Astrocyte (in vitro differentiated cells and primary cell): ENCODE data around the gene SHCBP1L. TPM values are rescaled to one million over a fixed set of nuclear protein-coding genes. Genes with fewer than 3 reads are reported as not detected.

ENCODE experiments used
- DNase-seq: peaks from one replicate; pipeline ENCODE4 v3.0.0-alpha.2; 2010; ENCODE audit warnings: low read depth
- FAIRE-seq: peaks from 2 replicates; lab custom pipeline; 2011; peaks lifted over from hg19 to GRCh38; lab: Jason Lieb, UNC
- H2AFZ ChIP-seq: 2 replicates; pipeline ENCODE4 v1.6.0; 2012; ENCODE audit warnings: low read depth, low read length, inconsistent platforms
- H3K27ac ChIP-seq: 2 replicates; pipeline ENCODE4 v1.5.1; 2011; ENCODE audit warnings: low read depth, low read length, inconsistent platforms
- H3K27me3 ChIP-seq: 2 replicates; pipeline ENCODE4 v1.6.0; 2011; ENCODE audit warnings: low read length, inconsistent platforms; ENCODE audit not compliant: insufficient read depth
- H3K36me3 ChIP-seq: 2 replicates; pipeline ENCODE4 v1.5.1; 2011; ENCODE audit warnings: low read length, inconsistent platforms; ENCODE audit not compliant: insufficient read depth
- H3K4me1 ChIP-seq: 2 replicates; pipeline ENCODE4 v1.5.1; 2011; ENCODE audit warnings: low read length, inconsistent platforms; ENCODE audit not compliant: insufficient read depth
- H3K4me2 ChIP-seq: 2 replicates; pipeline ENCODE4 v1.6.0; 2012; ENCODE audit warnings: low read length, inconsistent platforms
- H3K4me3 ChIP-seq: 2 replicates; pipeline ENCODE4 v1.5.1; 2011; ENCODE audit warnings: low read depth, mild to moderate bottlenecking, low read length, inconsistent platforms; ENCODE audit not compliant: insufficient read depth
- H3K79me2 ChIP-seq: 2 replicates; pipeline ENCODE4 v1.6.0; 2012; ENCODE audit warnings: mild to moderate bottlenecking, low read length, inconsistent platforms; ENCODE audit not compliant: insufficient read depth
- H3K9ac ChIP-seq: 2 replicates; pipeline ENCODE4 v1.6.0; 2012; ENCODE audit warnings: mild to moderate bottlenecking, low read length, inconsistent platforms
- H3K9me3 ChIP-seq: 2 replicates; pipeline ENCODE4 v1.5.1; 2012; ENCODE audit warnings: low read depth, mild to moderate bottlenecking, low read length, inconsistent platforms; ENCODE audit not compliant: insufficient read depth
- H4K20me1 ChIP-seq: 2 replicates; pipeline ENCODE4 v1.6.0; 2012; ENCODE audit warnings: low read length, inconsistent platforms; ENCODE audit not compliant: insufficient read depth
- H3K27ac Mint-ChIP-seq: one replicate; pipeline ENCODE4 v1.8.0; 2021; ENCODE audit warnings: mild to moderate bottlenecking, mixed read lengths; ENCODE audit not compliant: unreplicated experiment
- H3K27me3 Mint-ChIP-seq: one replicate; pipeline ENCODE4 v1.8.0; 2021; ENCODE audit warnings: low read depth, mixed read lengths; ENCODE audit not compliant: unreplicated experiment
- H3K36me3 Mint-ChIP-seq: one replicate; pipeline ENCODE4 v1.8.0; 2021; ENCODE audit warnings: low read depth, mixed read lengths; ENCODE audit not compliant: unreplicated experiment
- H3K4me1 Mint-ChIP-seq: one replicate; pipeline ENCODE4 v1.8.0; 2021; ENCODE audit warnings: low read depth, mixed read lengths; ENCODE audit not compliant: unreplicated experiment
- H3K4me3 Mint-ChIP-seq: one replicate; pipeline ENCODE4 v1.8.0; 2021; ENCODE audit warnings: mild to moderate bottlenecking, moderate library complexity, mixed read lengths; ENCODE audit not compliant: unreplicated experiment
- H3K9me3 Mint-ChIP-seq: one replicate; pipeline ENCODE4 v1.8.0; 2021; ENCODE audit warnings: mild to moderate bottlenecking, mixed read lengths; ENCODE audit not compliant: unreplicated experiment
- CTCF ChIP-seq: IDR thresholded peaks from 2 replicates; pipeline ENCODE4 v1.5.1; 2011; ENCODE audit warnings: low read depth, mild to moderate bottlenecking, inconsistent platforms, low read length, moderate library complexity; ENCODE audit not compliant: insufficient read depth
- EZH2 ChIP-seq: IDR thresholded peaks from 2 replicates; pipeline ENCODE4 v1.6.1; 2012; ENCODE audit warnings: mild to moderate bottlenecking, low read length, inconsistent platforms; ENCODE audit not compliant: insufficient read depth
- total RNA-seq: library from RNA; stranded (reverse); gene quantifications from 2 replicates; pipeline ENCODE4 v1.2.1, GENCODE V29; 2021

SHCBP1L gene
- total RNA-seq, 1 donor from 2014 or later, result not detected

GRCh38 chr1:182972829-182973228 lies 19.9 kb upstream of the SHCBP1L start:
- no peaks in the 10 kb centered on the region for H3K27me3 ChIP-seq
- H2AFZ ChIP-seq, result no peak overlapping the region
- H3K36me3 Mint-ChIP-seq, result no peaks in the 10 kb centered on the region
- no peak for TF ChIP-seq CTCF
- no peak for TF ChIP-seq EZH2
- H3K27ac ChIP-seq, result no peak overlapping the region
- no peak overlapping the region for H3K4me3 ChIP-seq
- peaks cover 12% of the 10 kb centered on the region for H3K4me1 Mint-ChIP-seq
- H4K20me1 ChIP-seq, result no peaks in the 10 kb centered on the region
- no peak overlapping the region for H3K4me2 ChIP-seq
- no peak overlapping the region for H3K9ac ChIP-seq
- H3K9me3 Mint-ChIP-seq, result no peaks in the 10 kb centered on the region
- DNase-seq, result peak; percentile 47
- no peak for FAIRE-seq
- H3K36me3 ChIP-seq, result no peaks in the 10 kb centered on the region
- no peaks in the 10 kb centered on the region for H3K9me3 ChIP-seq
- no peaks in the 10 kb centered on the region for H3K27me3 Mint-ChIP-seq
- no peak overlapping the region for H3K4me3 Mint-ChIP-seq
- H3K27ac Mint-ChIP-seq, result no peak overlapping the region
- no peaks in the 10 kb centered on the region for H3K79me2 ChIP-seq
- peaks cover 10% of the 10 kb centered on the region for H3K4me1 ChIP-seq

- Mint-ChIP-seq H3K4me1 (peaks cover 12% of the 10 kb centered on the region), H3K36me3 (no peaks in the 10 kb centered on the region), H3K9me3 (no peaks in the 10 kb centered on the region), H3K27me3 (no peaks in the 10 kb centered on the region), H3K27ac (no peak overlapping the region), H3K4me3 (no peak overlapping the region)
- Histone ChIP-seq H3K9ac (no peak overlapping the region), H4K20me1 (no peaks in the 10 kb centered on the region), H3K9me3 (no peaks in the 10 kb centered on the region), H3K27ac (no peak overlapping the region), H3K36me3 (no peaks in the 10 kb centered on the region), H3K27me3 (no peaks in the 10 kb centered on the region), H3K79me2 (no peaks in the 10 kb centered on the region), H3K4me2 (no peak overlapping the region), H2AFZ (no peak overlapping the region), H3K4me1 (peaks cover 10% of the 10 kb centered on the region), H3K4me3 (no peak overlapping the region)
- no peak for FAIRE-seq
- no peak for DNase-seq
- TF ChIP-seq EZH2 (no peak), CTCF (no peak)
Observed at GRCh38 chr1:182972231-182972630, 19.3 kb upstream of the SHCBP1L start.

GRCh38 chr1:182971219-182971618 lies 18.3 kb upstream of the SHCBP1L start:
- H3K4me2 ChIP-seq, result no peak overlapping the region
- Mint-ChIP-seq H3K27me3 (no peaks in the 10 kb centered on the region), H3K36me3 (no peaks in the 10 kb centered on the region), H3K27ac (no peak overlapping the region), H3K4me1 (peaks cover 12% of the 10 kb centered on the region), H3K9me3 (no peaks in the 10 kb centered on the region), H3K4me3 (no peak overlapping the region)
- no peak overlapping the region for H2AFZ ChIP-seq
- H3K79me2 ChIP-seq, result no peaks in the 10 kb centered on the region
- TF ChIP-seq EZH2 (no peak), CTCF (no peak)
- H3K4me3 ChIP-seq, result no peak overlapping the region
- H3K36me3 ChIP-seq, result no peaks in the 10 kb centered on the region
- no peaks in the 10 kb centered on the region for H3K9me3 ChIP-seq
- no peaks in the 10 kb centered on the region for H3K27me3 ChIP-seq
- no peak overlapping the region for H3K27ac ChIP-seq
- no peak overlapping the region for H3K9ac ChIP-seq
- H4K20me1 ChIP-seq, result no peaks in the 10 kb centered on the region
- peaks cover 10% of the 10 kb centered on the region for H3K4me1 ChIP-seq
- no peak for DNase-seq
- FAIRE-seq, result no peak
